GM18951 (cell line): Measurements from ENCODE around the gene IL25.
"Not testable (repeated sequence)": the region's sequence is repeated elsewhere in the genome, so short reads cannot be mapped to it uniquely, and the experiment has no call there.

Experiments
- POLR2A ChIP-seq: IDR thresholded peaks from 4 replicates; pipeline ENCODE4 v1.6.1; 2011; ENCODE audit warnings: mild to moderate bottlenecking; ENCODE audit not compliant: insufficient read length, insufficient read depth; ENCODE audit errors: extremely low read depth
- in situ Hi-C: fragments of 300-500 bp; cut with MboI; formaldehyde crosslinking; loops from one replicate; pipeline ENCODE4 v1.12.0; 2022; ENCODE audit warnings: low sequenced_read_pairs, mixed read lengths, inconsistent platforms; ENCODE audit not compliant: unreplicated experiment

IL25 gene

DNA sequence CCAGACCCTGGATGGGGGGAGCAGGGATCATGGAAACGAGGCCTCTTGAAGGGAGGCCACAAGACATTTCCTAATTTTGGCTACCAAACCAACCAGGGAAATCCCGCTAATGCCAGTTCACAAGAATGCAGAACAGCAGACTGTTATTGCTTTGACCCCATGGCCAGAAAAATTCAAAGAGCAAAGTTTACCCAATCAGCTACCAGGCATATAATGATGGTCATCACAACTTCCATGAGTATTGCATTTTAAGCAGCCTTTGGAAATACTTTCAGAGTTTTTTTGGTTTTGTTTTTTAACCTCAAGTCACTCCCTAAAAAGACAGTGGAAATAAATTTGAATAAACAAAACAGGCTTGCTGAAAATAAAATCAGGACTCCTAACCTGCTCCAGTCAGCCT, at the start of gene IL25:
Gene IL25, plus strand, starts transcription at position 301 of the 400 bp plus-strand sequence.
- in situ Hi-C loops = loop anchor here (10.0 kb wide), 1 partner anchor 108 kb away; no protein-coding TSS in a partner anchor
- TF ChIP-seq POLR2A = no peak

DNA sequence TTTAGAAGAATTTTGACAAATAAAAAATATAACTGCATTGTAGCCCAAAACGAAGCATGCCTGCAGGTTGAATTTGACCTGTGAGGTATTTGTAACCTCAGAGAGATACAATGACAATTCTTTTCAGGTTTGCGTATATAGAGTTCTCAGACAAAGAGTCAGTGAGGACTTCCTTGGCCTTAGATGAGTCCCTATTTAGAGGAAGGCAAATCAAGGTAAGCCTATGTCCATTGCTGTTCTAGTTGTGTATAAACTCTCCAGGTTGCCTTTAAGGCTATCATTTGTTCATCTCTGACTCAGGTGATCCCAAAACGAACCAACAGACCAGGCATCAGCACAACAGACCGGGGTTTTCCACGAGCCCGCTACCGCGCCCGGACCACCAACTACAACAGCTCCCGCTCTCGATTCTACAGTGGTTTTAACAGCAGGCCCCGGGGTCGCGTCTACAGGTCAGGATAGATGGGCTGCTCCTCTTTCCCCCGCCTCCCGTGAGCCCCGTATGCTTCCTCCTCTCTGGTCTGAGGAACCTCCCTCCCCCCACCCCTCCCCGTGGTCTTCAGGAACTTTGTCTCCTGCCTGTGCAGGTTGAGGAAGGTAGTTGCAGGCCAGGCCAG, 48.7 kb upstream of the IL25 start:
- no peak for TF ChIP-seq POLR2A

GRCh38 chr14:23324455-23324846, 48.2 kb upstream of the IL25 start:
- in situ Hi-C loops = no loop called here

More for the DNA sequence above, 48.7 kb upstream of the IL25 start:
- in situ Hi-C loops = no loop called here

DNA sequence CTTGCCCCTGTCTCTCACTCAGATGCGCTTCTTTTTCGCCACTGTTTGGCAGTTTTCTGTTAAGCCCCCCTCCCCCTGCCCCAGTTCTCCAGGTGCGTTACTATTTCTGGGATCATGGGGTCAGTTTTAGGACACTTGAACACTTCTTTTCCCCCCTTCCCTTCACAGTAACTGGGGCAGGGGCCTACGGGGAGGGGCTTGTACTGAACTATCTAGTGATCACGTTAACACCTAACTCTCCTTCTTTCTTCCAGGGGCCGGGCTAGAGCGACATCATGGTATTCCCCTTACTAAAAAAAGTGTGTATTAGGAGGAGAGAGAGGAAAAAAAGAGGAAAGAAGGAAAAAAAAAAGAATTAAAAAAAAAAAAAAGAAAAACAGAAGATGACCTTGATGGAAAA, 47.6 kb upstream of the IL25 start:
- in situ Hi-C loops = no loop called here
- no peak for TF ChIP-seq POLR2A

More at GRCh38 chr14:23324455-23324846, 48.2 kb upstream of the IL25 start:
- TF ChIP-seq POLR2A = no peak

- in situ Hi-C loops = not testable (repeated sequence)
Observed at GRCh38 chr14:23325746-23326145, 46.9 kb upstream of the IL25 start.

GRCh38 chr14:23326491-23327332, 45.9 kb upstream of the IL25 start:
- in situ Hi-C loops = no loop called here
- TF ChIP-seq POLR2A = no peak

DNA sequence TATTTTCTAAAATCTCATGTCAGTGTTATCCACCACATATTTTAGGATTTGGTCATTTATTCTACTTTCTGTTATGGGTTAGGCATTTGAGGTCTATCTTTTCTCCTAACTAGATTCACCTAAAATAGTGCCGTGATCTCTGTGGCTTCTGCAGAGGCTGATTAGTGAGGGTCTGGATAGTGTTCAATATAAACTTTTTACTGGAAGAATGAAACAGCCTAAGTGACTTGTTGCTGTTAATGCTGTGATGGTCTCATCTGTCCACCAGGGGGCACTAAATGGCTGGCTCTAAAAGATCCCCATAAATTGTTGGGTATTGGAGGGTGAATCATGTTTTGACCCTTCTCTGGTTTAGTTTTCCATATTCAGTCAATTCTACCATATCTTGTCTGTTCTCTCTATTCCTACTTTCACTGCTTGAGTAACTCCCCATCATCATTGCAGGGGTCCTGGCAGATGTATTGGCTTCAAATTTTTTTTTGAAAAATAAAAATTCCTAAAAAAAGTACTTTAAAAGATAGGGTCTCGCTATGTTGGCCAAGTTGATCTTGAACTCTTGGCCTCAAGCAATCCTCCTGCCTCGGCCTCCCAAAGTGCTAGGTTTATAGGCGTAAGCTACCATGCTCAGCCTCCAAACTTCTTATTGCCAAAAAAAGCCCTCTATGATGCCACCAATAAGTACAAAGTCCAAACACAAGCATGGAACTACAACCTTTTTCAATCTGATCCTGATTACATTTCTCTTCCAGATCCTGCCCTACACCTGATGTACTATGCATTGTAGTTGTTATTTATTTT, 44.5 kb upstream of the IL25 start:
- TF ChIP-seq POLR2A = no peak
- in situ Hi-C loops = no loop called here

GRCh38 chr14:23335623-23336022, 37.0 kb upstream of the IL25 start:
- in situ Hi-C loops = no loop called here
- TF ChIP-seq POLR2A = no peak

- TF ChIP-seq POLR2A = no peak
- in situ Hi-C loops = no loop called here
Observed at GRCh38 chr14:23339506-23340268, 32.9 kb upstream of the IL25 start.

- in situ Hi-C loops = no loop called here
- no peak for TF ChIP-seq POLR2A
Observed at GRCh38 chr14:23344481-23344880, 28.1 kb upstream of the IL25 start.

- in situ Hi-C loops = no loop called here
- TF ChIP-seq POLR2A = no peak
Observed at GRCh38 chr14:23345987-23346692, 26.5 kb upstream of the IL25 start.

DNA sequence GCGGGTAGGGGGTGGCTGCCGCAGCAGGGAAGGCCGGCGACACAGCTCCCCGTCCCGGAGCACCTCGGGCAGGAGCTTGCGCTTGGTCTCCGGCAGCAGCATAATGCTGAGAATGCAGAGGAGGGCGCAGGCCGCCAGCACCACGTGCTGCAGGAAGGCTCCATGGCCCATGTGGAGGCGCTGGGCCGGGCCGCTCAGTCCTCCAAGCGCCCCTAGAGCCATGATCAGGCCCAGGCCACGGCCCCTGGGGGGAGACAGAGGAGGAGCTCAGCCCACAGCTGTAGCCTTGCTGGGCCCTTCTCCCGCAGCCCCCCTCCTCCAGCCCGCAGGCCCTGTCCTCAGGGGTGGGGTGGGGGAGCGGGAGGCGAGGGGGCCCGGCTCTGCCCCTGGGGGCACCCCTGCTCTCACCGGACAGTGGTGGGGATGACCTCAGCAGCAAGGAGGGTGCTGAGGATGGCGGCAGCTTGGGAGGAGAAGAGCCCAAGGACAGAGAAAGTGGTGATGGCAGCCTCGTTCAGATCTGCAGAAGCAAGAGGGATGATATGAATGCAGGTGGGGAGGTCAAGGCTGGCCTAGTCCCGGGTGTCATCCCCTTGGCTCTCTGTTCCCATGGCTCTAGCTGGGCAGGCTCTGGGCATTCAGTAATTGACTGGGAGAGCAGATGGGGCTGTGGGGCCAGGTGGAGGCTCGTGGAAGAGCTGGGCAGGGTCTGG, 25.8 kb upstream of the IL25 start:
- no peak for TF ChIP-seq POLR2A
- in situ Hi-C loops = no loop called here
